Neural cell (in vitro differentiated cells): ENCODE results near the gene CDC42EP5. TPM values are rescaled to one million over a fixed set of nuclear protein-coding genes. Genes with fewer than 3 reads are reported as not detected.
"Not testable (repeated sequence)": the region's sequence is repeated elsewhere in the genome, so short reads cannot be mapped to it uniquely, and the experiment has no call there.

ENCODE experiments used
- H2AFZ ChIP-seq: fragments of 200-600, 300-800 bp; sonication (generic), shearing (Covaris generic); 2 replicates; pipeline ENCODE4 v1.6.0; 2014; ENCODE audit warnings: low read depth, mild to moderate bottlenecking, antibody characterized with exemption, low read length, moderate library complexity
- H3F3A ChIP-seq: fragments of 200-600 bp; shearing (Covaris generic); 2 replicates; pipeline ENCODE4 v1.6.1; 2016; ENCODE audit warnings: mild to moderate bottlenecking, moderate library complexity, mixed read lengths, antibody characterized with exemption, low read length; ENCODE audit not compliant: insufficient read depth, poor library complexity, severe bottlenecking
- H3K27ac ChIP-seq: fragments of 200-600, 300-800 bp; sonication (generic), shearing (Covaris generic); 2 replicates; pipeline ENCODE4 v1.5.1; 2014; ENCODE audit warnings: mild to moderate bottlenecking, low read length, moderate library complexity
- H3K27me3 ChIP-seq: fragments of 300-800, 200-600 bp; sonication (generic), shearing (Covaris generic); 2 replicates; pipeline ENCODE4 v1.6.0; 2014; ENCODE audit warnings: mild to moderate bottlenecking, low read depth, low read length, moderate library complexity; ENCODE audit not compliant: insufficient read depth
- H3K36me3 ChIP-seq: fragments of 300-800, 200-600 bp; sonication (generic), shearing (Covaris generic); 2 replicates; pipeline ENCODE4 v1.5.1; 2014; ENCODE audit warnings: mild to moderate bottlenecking, antibody characterized with exemption, low read length, moderate library complexity; ENCODE audit not compliant: insufficient read depth
- H3K4me2 ChIP-seq: fragments of 300-800, 200-600 bp; sonication (generic), shearing (Covaris generic); 2 replicates; pipeline ENCODE4 v1.6.0; 2014; ENCODE audit warnings: mild to moderate bottlenecking, low read length
- H3K4me3 ChIP-seq: fragments of 300-800, 200-600 bp; sonication (generic), shearing (Covaris generic); 2 replicates; pipeline ENCODE4 v1.5.1; 2014; ENCODE audit warnings: mild to moderate bottlenecking, low read length, moderate library complexity
- H3K79me2 ChIP-seq: fragments of 200-600 bp; shearing (Covaris generic); replicated peaks from 2 replicates; pipeline ENCODE4 v1.6.0; 2014; ENCODE audit warnings: mild to moderate bottlenecking, low read length, moderate library complexity; ENCODE audit not compliant: insufficient read depth
- H3K9ac ChIP-seq: fragments of 300-800, 200-600 bp; sonication (generic), shearing (Covaris generic); 2 replicates; pipeline ENCODE4 v1.6.1; 2016; ENCODE audit warnings: mild to moderate bottlenecking, low read length, mixed read lengths
- H3K9me2 ChIP-seq: fragments of 200-600 bp; shearing (Covaris generic); 2 replicates; pipeline ENCODE4 v1.6.1; 2016; ENCODE audit warnings: mild to moderate bottlenecking, low read length, mixed read lengths; ENCODE audit not compliant: insufficient read depth
- H3K9me3 ChIP-seq: fragments of 200-600, 300-800 bp; sonication (generic), shearing (Covaris generic); 2 replicates; pipeline ENCODE4 v1.6.1; 2016; ENCODE audit warnings: mild to moderate bottlenecking, mixed run types, low read length, moderate library complexity, mixed read lengths
- H4K20me1 ChIP-seq: fragments of 200-600 bp; shearing (Covaris generic); 2 replicates; pipeline ENCODE4 v1.6.1; 2016; ENCODE audit warnings: mild to moderate bottlenecking, mixed run types; ENCODE audit not compliant: insufficient read depth
- CTCF ChIP-seq: fragments of 450-650 bp; IDR thresholded peaks from 2 replicates; pipeline ENCODE4 v1.5.1; 2014; ENCODE audit warnings: antibody characterized with exemption, mild to moderate bottlenecking, moderate library complexity; ENCODE audit not compliant: poor library complexity, severe bottlenecking
- EP300 ChIP-seq: fragments of 450-650 bp; conservative IDR thresholded peaks from 2 replicates; pipeline ENCODE4 v1.6.1; 2014; ENCODE audit warnings: antibody characterized with exemption, mild to moderate bottlenecking, moderate library complexity; ENCODE audit not compliant: poor library complexity, severe bottlenecking
- EZH2 ChIP-seq: fragments of 200-600, 300-800 bp; shearing (Covaris generic), sonication (generic); IDR thresholded peaks from 2 replicates; pipeline ENCODE4 v1.6.1; 2014; ENCODE audit warnings: antibody characterized with exemption, low read length, borderline replicate concordance, mild to moderate bottlenecking; ENCODE audit not compliant: insufficient read depth, poor library complexity, severe bottlenecking
- POLR2AphosphoS5 ChIP-seq: IDR thresholded peaks from 2 replicates; pipeline ENCODE4 v1.6.1; 2012
- REST ChIP-seq: IDR thresholded peaks from 2 replicates; pipeline ENCODE4 v1.6.1; 2012; ENCODE audit warnings: borderline replicate concordance
- SMC3 ChIP-seq: fragments of 450-650 bp; conservative IDR thresholded peaks from 2 replicates; pipeline ENCODE4 v1.6.1; 2014; ENCODE audit warnings: antibody characterized with exemption, mild to moderate bottlenecking, moderate library complexity; ENCODE audit not compliant: poor library complexity
- TAF1 ChIP-seq: IDR thresholded peaks from 2 replicates; pipeline ENCODE4 v1.6.1; 2012; ENCODE audit warnings: low read depth
- polyA plus RNA-seq: library from polyadenylated mRNA; depleted of rRNA; stranded (reverse); fragments of >200 nt; gene quantifications from 2 replicates; pipeline ENCODE4 v1.2.3, GENCODE V29; 2014

Gene CDC42EP5
- polyA plus RNA-seq, 1 donor from 2014 or later: not detected

GRCh38 chr19:54448040-54448773, 24.9 kb downstream of the CDC42EP5 start:
- Histone ChIP-seq H3K9me3 (no peaks in the 10 kb centered on the region), H3K9me2 (no peaks in the 10 kb centered on the region), H2AFZ (peak overlapping the region; percentile 42), H3K4me2 (peak overlapping the region; percentile 88), H3K27me3 (no peaks in the 10 kb centered on the region), H3F3A (no peaks in the 10 kb centered on the region), H3K79me2 (peaks cover 47% of the 10 kb centered on the region), H3K27ac (peak overlapping the region; percentile 95), H3K4me3 (peak overlapping the region; percentile 81), H3K36me3 (peaks cover 2% of the 10 kb centered on the region), H3K9ac (peak overlapping the region; percentile 91), H4K20me1 (peaks cover 12% of the 10 kb centered on the region)
- TF ChIP-seq SMC3: no peak
- peak; percentile 61 for TF ChIP-seq REST
- no peak for TF ChIP-seq EP300

GRCh38 chr19:54446349-54446748, 26.7 kb downstream of the CDC42EP5 start:
- not testable (repeated sequence) for H3K4me3 ChIP-seq, H2AFZ ChIP-seq, H4K20me1 ChIP-seq, H3K9me3 ChIP-seq, H3K4me2 ChIP-seq, H3K9ac ChIP-seq, H3K36me3 ChIP-seq, H3F3A ChIP-seq, H3K9me2 ChIP-seq, H3K27me3 ChIP-seq, H3K27ac ChIP-seq
- peaks cover 39% of the 10 kb centered on the region for H3K79me2 ChIP-seq

- Histone ChIP-seq H3K9ac (no peak overlapping the region), H3K79me2 (peaks cover 22% of the 10 kb centered on the region), H3F3A (no peaks in the 10 kb centered on the region), H3K4me3 (no peak overlapping the region), H3K27me3 (no peaks in the 10 kb centered on the region), H3K9me3 (no peaks in the 10 kb centered on the region), H3K27ac (no peak overlapping the region), H4K20me1 (no peaks in the 10 kb centered on the region), H3K4me2 (no peak overlapping the region), H3K36me3 (no peaks in the 10 kb centered on the region), H2AFZ (no peak overlapping the region), H3K9me2 (no peaks in the 10 kb centered on the region)
- no peak for TF ChIP-seq TAF1
- TF ChIP-seq REST: no peak
- TF ChIP-seq CTCF: no peak
- TF ChIP-seq SMC3: no peak
- no peak for TF ChIP-seq POLR2AphosphoS5
- TF ChIP-seq EZH2: no peak
Observed at GRCh38 chr19:54444737-54445136, 28.4 kb downstream of the CDC42EP5 start.
